ENCODE data around the gene VWC2L. TPM values are rescaled to one million over a fixed set of nuclear protein-coding genes. Genes with fewer than 3 reads are reported as not detected.

Gene VWC2L
- total RNA-seq, 1 donor from 2014 or later, result not detected

GRCh38 chr2:214515111-214515510 is 104.3 kb downstream of the VWC2L start:
- intact Hi-C loops (cut with DNase I), result no loop called here
- ATAC-seq, result no peak
- DNase-seq (ENCODE audit: missing footprints), result no peak

DNA sequence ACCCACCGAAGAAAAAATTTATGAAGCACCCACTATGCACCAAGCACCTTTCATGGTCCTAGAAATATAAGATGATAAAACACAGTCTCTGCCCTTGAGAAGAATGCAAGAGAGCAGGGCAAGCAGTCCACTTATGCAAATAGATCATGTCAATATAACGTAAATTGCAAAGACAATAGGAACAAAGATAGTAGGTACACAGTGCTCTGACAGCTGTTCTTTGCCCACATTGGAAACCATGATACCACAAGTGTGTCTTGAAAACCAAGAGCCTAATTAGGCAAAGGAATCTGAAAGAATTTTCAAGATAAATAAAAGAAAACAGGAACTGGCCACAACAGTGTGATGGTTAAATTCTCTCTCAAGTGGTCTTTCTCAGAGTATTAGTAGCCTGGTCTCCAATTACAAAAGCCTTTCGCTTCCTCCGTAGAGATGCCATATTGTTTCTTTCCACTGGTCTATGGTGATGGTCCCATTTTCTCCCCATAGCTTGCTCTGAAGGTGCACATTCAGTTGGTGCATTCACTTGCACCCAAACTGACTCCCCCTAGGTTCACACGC is 108.5 kb downstream of the VWC2L start:
- ATAC-seq (no peak), DNase-seq (ENCODE audit: missing footprints) (no peak)
- intact Hi-C loops (cut with DNase I), result no loop called here

- no peak for ATAC-seq
- intact Hi-C loops (cut with DNase I), result no loop called here
Measured at GRCh38 chr2:214529021-214529420, 118.2 kb downstream of the VWC2L start.

GRCh38 chr2:214529514-214529913 is 118.7 kb downstream of the VWC2L start:
- intact Hi-C loops (cut with DNase I), result no loop called here
- ATAC-seq, result no peak
- no peak for DNase-seq (ENCODE audit: missing footprints)

More at GRCh38 chr2:214529021-214529420, 118.2 kb downstream of the VWC2L start:
- DNase-seq (ENCODE audit: missing footprints), result no peak

DNA sequence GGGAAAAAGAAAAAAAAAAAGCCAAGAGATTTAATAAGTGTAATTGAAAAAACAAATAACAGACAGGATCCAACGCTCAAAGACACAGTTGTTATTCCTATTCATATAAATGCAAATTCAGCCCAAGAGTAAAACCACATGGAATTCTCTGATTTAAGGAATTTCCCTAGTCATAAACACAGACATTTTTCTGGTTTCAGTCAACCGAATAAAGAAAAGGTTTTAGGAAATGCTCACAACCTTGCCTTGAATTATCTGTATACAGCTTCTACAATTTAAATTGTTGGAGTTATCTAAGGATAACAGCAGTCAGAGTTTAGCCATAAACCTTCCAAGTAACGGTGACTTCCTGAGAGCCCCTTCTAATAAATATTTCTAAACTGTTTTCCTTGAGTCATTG is 122.7 kb downstream of the VWC2L start:
- no peak for DNase-seq (ENCODE audit: missing footprints)
- intact Hi-C loops (cut with DNase I), result no loop called here
- no peak for ATAC-seq

GRCh38 chr2:214536625-214537024 is 125.8 kb downstream of the VWC2L start:
- intact Hi-C loops (cut with DNase I), result no loop called here
- DNase-seq (ENCODE audit: missing footprints) (no peak), ATAC-seq (no peak)

DNA sequence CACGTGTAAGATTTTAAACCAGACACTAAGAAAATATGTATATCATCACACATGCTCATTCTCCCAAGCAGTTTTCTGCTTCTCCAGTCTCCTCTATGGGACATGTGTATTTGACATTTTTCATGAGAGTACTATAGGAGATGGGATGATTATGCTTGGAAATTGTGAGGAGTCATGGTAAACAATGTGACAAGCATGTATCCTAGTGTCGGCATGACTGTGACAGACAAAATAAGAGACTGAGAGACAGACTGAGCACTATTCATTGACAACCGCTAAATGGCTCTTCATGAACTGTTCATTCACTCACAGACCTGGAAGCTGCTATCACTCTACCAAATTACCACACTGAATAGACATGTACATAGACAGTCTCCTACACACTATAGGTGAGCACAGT is 127.1 kb downstream of the VWC2L start:
- intact Hi-C loops (cut with DNase I), result no loop called here
- ATAC-seq (no peak), DNase-seq (ENCODE audit: missing footprints) (no peak)

DNA sequence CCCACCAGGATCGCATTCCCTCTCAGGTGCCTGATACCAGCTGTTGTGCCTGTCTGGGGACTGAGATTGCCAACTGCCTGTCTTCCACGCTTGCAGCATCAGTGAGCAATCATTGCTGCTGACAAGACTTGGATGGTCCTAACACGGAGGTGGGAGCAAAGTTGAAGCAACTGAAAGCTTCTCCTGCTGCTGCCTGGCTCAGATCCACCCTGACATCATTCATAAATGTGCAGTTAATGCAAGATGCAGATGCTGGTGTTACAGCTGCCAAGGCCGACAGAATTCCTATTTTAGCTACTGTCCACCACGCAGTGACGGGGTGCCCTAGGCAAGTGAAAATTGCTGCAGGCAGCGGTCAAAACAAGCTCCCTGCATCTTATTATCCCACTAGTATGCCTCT is 131.4 kb downstream of the VWC2L start:
- ATAC-seq, result no peak
- DNase-seq (ENCODE audit: missing footprints), result no peak
- intact Hi-C loops (cut with DNase I), result no loop called here

DNA sequence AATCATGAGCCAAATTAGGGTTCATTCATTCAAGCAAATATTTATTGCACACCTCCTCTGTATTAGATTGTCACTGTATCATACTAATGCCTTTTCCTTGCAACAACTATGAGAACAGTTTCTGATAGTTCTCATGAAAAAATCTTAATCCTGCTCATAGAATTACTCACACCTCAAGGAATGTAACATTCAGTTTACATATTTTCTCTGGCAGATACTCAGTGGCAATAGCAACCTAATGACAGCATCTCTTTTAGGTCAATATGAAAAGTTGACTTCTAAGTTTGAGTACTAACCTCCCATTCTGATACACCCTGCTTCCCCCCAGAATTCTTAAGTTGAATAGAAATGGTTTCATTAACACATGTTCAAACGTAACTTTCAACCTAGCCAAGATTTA is 132.0 kb downstream of the VWC2L start:
- DNase-seq (ENCODE audit: missing footprints) (no peak), ATAC-seq (no peak)
- intact Hi-C loops (cut with DNase I), result no loop called here

DNA sequence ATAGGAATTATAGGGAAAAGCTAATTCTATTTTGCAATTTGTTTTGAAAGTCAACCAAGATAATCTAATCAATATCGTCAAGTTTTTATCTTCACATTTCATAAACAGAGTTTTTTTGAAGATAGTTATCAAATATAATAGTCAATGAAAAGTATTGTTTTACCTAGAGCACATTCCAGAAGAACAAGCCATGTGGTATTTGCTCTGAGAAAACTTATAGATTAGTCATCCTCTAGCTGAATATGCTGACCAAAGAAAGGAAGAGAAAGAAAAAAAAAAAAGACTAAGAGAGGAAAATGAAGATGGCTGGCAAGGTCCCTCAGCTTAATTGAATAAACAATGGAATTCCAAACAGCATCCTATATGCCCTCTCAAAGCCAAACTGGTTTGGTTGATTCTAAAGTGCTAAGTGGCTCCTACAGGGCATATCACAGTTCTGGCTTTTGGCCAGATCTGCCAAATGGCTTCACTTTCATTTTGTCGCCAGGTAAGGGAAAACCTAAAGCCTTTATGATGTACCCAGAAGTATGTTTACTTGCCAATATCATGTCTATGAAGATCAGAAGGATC is 132.6 kb downstream of the VWC2L start:
- ATAC-seq (no peak), DNase-seq (ENCODE audit: missing footprints) (no peak)
- intact Hi-C loops (cut with DNase I), result no loop called here

GRCh38 chr2:214545898-214546542 is 135.2 kb downstream of the VWC2L start:
- DNase-seq (ENCODE audit: missing footprints), result no peak
- intact Hi-C loops (cut with DNase I), result no loop called here
- no peak for ATAC-seq

- DNase-seq (ENCODE audit: missing footprints) (no peak), ATAC-seq (no peak)
- intact Hi-C loops (cut with DNase I), result no loop called here
Measured at GRCh38 chr2:214547931-214548330, 137.1 kb downstream of the VWC2L start.

- intact Hi-C loops (cut with DNase I), result no loop called here
- no peak for ATAC-seq
- no peak for DNase-seq (ENCODE audit: missing footprints)
Measured at GRCh38 chr2:214549946-214550345, 139.1 kb downstream of the VWC2L start.

- intact Hi-C loops (cut with DNase I), result no loop called here
- ATAC-seq (no peak), DNase-seq (ENCODE audit: missing footprints) (no peak)
Measured at GRCh38 chr2:214550786-214551185, 139.9 kb downstream of the VWC2L start.

- no peak for ATAC-seq
- no peak for DNase-seq (ENCODE audit: missing footprints)
- intact Hi-C loops (cut with DNase I), result no loop called here
Measured at GRCh38 chr2:214557884-214558283, 147.0 kb downstream of the VWC2L start.

DNA sequence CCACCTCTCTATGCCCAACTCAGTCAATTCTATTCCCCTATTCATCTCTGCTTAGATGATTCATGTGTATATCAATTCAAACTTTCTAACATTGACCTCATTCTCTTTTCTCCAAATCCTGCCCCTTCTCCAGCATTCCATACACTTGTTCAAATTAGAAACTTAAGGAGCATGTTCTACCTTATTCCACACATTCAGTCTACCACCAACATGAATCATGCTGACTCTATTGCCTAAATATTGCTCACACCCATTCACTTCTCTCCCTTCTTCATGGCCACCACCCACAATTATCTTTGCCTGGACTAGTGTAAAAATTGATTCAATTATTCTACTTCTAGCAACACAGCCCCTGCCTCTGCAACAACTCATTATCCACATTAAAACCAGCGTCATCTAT is 147.5 kb downstream of the VWC2L start:
- DNase-seq (ENCODE audit: missing footprints) (no peak), ATAC-seq (no peak)
- intact Hi-C loops (cut with DNase I), result no loop called here

DNA sequence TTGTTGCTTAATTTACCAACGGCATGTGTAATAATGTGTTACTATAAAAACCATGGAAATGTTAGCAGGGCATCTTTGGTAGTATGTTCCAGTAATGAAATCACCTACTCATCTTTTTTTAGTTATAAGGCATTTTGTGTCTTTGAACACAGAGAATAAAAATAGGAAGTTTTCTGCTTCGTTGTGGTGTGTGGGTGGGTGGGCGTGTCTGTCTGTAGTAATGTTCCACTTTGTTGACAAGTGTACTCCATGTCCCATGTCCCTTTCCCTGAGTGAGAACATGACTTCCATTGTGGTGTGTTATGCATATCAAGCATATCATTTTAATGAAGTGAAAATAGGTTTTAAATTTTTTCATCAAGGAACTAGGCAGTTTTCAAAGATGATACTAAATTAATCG is 149.3 kb downstream of the VWC2L start:
- DNase-seq (ENCODE audit: missing footprints) (no peak), ATAC-seq (no peak)
- intact Hi-C loops (cut with DNase I), result no loop called here

DNA sequence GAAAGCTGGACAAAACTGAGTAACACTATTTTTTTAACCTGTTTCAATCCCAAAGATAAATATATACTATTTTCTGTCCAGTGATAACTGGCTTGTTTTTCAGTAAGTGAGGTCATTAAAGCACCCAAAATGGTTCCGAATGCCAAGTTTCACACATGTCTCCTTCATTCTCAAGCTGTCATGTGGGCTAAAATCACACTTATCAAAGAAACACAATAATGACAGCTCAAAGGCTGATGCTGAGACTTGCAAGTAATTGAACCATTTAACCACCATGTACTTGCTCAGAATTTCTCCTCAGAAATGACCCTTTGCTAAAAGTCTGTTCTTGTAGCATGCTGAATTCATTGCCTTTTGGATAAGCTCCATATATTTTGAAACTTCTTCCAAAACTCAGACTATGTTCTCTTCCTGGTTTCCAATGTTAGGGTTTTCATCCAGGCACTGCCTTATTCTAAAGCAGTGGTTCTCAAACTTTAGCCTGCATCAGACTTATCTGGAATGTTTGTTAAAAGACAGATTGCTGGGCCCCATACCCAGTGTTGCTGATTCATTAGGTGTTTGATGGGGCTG is 149.8 kb downstream of the VWC2L start:
- DNase-seq (ENCODE audit: missing footprints) (no peak), ATAC-seq (no peak)
- intact Hi-C loops (cut with DNase I), result no loop called here

DNA sequence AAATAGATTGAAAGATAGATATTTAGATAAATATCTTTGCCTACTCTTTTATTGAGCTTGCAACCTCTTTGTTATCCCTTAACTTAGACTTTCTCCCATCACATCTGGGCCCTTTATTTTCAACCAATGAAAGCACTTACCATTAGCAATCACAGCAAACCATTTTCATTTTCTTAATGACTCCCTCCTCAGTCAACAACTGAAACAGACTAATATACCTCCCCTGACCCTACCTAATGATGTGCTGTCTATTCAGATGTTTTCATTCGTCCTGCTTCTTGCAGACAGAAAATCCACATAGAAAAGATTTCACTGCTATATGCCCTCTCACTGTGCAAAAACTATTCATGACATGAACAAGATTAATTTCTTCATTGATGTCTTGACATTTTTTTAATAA is 154.4 kb downstream of the VWC2L start:
- DNase-seq (ENCODE audit: missing footprints) (no peak), ATAC-seq (no peak)
- intact Hi-C loops (cut with DNase I), result no loop called here

GRCh38 chr2:214566457-214566856 is 155.6 kb downstream of the VWC2L start:
- intact Hi-C loops (cut with DNase I), result no loop called here
- ATAC-seq (no peak), DNase-seq (ENCODE audit: missing footprints) (no peak)
